SKM-1 treated with dmso at 0.1 percent for 144 hours (cell line): ENCODE data around the gene CTSW.
"Not testable (repeated sequence)": the region's sequence is repeated elsewhere in the genome, so short reads cannot be mapped to it uniquely, and the experiment has no call there.

ENCODE experiments used
- DNase-seq: peaks from one replicate; lab custom pipeline; 2025; ENCODE audit not compliant: unreplicated experiment; lab: John Stamatoyannopoulos, UW

CTSW gene, protein sequence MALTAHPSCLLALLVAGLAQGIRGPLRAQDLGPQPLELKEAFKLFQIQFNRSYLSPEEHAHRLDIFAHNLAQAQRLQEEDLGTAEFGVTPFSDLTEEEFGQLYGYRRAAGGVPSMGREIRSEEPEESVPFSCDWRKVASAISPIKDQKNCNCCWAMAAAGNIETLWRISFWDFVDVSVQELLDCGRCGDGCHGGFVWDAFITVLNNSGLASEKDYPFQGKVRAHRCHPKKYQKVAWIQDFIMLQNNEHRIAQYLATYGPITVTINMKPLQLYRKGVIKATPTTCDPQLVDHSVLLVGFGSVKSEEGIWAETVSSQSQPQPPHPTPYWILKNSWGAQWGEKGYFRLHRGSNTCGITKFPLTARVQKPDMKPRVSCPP

DNA sequence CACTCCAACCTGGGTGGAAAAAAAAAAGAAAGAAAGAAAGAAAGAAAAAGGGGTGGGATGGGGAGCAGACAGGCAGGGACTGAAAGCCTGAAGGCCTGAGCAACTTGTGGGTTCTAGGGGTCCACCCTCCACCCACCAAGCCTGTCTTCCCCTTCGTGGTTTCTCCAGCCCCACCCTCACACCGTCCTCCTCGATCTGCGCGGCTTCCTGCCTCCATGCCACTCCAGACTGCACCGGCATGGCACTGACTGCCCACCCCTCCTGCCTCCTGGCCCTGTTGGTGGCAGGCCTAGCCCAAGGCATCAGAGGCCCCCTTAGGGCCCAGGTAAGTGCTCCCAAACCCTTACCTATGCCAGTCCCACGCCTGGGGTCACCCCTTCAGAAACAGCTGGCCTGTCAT lies at the start of gene CTSW:
CTSW (plus strand) TSS at position 221 of the 400 bp plus-strand sequence; CDS start at position 239, 18 bp downstream.
- DNase-seq: no peak

DNA sequence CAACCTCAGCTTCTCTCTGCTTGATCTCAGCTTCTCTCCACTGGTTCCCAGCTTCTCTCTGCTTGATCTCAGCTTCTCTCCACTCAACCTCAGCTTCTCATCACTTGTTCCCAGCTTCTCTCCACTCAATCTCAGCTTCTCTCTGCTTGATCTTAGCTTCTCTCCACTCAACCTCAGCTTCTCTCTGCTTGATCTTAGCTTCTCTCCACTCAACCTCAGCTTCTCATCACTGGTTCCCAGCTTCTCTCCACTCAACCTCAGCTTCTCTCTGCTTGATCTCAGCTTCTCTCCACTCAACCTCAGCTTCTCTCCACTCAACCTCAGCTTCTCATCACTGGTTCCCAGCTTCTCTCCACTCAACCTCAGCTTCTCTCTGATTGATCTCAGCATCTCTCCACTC lies 47.4 kb upstream of the CTSW start:
- DNase-seq: not testable (repeated sequence)

DNA sequence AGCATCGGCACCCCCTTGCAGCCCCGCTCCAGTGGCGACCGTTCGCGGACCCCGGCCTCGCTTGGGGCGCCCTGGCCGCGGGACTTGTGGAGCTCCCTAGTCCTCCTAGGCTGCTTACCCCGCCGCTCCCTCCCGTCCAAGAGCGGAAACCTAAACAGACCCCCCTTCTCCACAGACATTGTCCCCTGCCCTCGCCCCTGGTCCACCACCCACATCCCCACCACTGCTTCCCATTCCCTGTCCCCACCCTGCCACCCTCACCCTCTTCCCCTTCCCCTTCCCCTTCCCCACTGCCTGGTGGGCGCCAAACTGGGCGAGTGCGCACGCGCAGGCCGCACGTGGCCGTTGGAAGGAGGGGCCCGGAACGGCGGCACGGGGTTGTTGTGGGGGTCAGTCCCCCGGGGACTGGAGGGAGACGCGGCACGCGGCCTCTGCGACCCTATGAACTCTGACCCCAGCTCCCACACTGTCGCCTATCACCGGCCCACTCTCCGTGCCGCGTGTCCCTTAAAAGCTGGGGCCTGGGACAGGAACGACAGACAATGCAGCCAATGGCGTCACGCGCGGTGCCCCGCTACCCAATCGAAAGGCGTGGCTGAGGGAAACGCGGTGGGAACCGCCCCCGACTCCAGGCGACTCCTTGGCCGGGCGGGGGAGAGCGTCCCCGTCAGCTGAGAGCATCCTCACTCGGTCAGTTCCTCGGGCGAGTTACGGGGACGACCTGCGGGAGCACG lies 46.2 kb upstream of the CTSW start, which contains the start of gene SNX32:
SNX32 (plus strand) TSS at position 667 of the 734 bp plus-strand sequence. CDS start 103 bp downstream, outside the sequence.
- peak; percentile 93 for DNase-seq

DNA sequence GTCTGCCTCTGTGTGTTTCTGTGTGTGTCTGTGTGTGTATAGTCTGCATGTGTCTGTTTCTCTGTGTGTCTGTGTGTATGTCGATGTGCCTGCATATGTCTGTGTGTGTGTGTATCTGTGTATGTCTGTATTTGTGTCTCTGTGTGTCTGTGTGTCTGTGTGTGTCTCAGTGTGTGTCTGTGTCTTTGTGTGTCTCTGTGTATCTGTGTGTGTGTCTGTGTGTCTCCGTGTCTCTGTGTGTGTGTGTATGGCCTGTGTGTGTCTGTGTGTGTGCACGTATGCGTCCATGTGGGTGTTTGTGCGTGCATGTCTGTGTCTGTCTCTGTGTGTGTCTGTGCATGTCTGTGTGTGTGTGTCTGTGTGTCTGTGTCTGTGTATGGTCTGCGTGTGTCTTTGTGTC lies 45.4 kb upstream of the CTSW start:
- DNase-seq: no peak

DNA sequence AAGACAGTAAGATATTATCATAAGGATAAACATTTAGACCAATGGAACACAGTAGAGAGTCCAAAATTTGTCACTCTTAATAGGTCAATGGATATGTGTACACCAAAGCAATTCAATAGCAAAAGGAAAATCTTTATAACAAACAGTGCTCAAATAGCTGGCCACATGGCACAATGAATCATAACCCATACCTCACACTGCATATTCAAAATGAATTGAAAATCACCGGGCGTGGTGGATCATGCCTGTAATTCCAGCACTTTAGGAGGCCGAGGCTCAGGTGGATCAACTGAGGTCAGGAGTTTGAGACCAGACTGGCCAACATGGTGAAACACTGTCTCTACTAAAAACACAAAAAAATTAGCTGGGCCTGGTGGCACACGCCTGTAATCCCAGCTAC lies 37.5 kb upstream of the CTSW start:
- no peak for DNase-seq

DNA sequence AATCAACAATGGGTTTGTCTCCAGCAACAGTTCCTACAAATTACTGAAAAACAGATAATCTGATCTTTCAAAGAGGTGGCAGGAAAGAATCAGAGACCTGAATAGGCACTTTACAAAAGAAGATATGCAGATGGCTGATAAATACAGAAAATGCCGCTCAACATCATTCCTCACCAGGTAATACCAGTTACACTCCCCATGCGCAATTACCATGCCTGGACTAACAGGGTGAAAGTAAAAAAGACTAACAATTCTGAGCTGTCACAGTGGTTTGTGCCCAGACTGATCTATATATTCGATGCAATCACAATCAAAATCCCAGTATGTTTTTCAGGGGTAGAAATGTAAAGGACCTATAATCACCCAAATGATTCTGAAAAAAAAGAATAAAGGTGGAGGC lies 35.8 kb upstream of the CTSW start:
- no peak for DNase-seq

DNA sequence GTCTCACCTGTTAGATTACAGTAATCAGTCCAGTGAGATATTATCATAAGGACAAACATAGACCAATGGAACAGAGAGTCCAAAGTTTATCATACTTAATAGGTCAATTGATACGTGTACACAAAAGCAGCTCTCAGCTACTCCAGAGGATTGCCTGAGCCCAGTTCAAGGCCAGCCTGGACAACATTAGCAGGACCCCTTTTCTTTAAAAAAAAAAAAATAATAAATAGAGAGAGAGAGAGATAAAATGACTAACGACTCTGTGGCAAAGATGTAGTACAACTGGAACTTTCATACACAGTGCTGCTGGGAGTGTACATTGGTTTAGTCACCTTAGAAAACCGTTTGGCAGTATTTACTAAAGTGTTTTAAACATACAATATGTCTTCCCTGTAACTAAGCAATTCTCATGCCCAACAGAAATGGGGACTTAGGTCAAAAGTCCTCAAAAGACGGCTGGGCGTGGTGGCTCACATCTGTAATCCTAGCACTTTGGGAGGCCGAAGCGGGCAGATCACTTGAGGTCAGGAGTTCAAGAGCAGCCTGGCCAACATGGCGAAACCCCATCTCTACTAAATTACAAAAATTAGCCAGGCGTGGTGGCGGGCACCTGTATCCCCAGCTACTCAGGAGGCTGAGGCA lies 35.3 kb upstream of the CTSW start:
- no peak for DNase-seq

DNA sequence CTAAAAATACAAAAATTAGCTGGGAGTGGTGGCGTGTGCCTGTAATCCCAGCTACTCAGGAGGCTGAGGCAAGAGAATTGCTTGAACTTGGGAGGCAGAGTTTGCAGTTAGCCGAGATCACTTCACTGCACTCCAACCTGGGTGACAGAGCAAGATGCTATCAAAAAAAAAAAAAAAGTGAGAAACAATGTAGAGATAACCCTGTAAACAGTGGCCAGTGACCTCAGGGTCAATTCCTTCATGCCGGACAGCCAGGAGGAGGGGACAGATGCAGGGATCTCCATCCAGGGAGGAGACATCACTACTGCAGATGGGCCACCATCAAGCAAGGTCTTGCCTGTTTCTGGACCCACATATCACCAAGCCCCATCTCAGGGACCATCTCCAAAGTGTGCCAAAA lies 31.9 kb upstream of the CTSW start:
- DNase-seq: no peak

DNA sequence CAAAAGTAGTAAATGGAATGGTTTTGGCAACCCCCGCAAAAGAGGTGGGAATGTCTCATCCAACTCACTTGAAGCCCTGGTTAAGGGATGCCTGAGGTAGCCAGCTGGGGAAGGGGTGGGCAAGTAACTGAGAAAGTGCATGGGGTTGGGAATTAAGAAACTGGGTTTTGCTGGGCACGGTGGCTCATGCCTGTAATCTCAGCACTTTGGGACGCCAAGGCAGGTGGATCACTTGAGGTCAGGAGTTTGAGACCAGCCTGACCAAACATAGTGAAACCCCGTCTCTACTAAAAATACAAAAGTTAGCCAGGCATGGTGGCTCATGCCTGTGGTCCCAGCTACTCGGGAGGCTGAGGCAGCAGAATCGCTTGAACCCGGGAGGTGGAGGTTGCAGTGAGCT lies 30.9 kb upstream of the CTSW start:
- DNase-seq: not testable (repeated sequence)

DNA sequence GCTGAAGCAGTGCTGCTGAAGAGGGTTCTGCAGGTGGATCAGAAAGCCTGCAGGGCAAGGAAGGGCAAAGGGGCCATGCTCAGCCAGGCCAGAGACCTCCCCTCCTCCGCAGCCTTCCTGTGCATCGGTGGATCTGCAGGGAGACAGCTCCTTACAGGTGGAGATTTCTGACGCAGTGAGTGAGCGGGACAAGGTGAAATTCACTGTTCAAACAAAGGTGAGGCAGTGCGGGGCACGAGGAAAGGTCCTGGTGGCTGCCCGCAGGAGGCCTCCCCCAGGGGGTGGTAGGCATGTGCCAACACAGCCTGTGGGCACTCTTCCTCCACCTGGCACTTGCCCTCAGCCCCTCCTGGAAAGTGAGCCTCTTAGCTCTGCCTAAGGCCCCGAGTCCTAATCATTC lies 30.3 kb upstream of the CTSW start:
- no peak for DNase-seq

DNA sequence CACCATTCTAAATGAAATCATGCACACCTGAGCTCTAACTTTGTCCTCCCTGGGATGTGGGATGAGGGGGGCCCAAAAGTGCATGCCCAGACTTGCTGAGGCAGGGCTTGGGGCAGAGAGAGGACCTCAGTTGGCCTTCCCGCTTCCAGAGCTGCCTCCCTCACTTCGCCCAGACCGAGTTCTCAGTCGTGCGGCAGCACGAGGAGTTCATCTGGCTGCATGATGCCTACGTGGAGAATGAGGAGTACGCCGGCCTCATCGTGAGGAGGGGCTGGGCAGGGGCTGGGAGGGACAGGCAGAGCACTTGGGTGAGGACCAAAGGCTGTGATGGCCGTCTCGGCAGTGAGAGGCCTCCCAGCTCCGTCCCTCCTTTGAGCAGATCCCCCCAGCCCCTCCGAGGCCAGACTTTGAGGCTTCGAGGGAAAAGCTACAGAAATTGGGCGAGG lies 29.8 kb upstream of the CTSW start:
- no peak for DNase-seq

DNA sequence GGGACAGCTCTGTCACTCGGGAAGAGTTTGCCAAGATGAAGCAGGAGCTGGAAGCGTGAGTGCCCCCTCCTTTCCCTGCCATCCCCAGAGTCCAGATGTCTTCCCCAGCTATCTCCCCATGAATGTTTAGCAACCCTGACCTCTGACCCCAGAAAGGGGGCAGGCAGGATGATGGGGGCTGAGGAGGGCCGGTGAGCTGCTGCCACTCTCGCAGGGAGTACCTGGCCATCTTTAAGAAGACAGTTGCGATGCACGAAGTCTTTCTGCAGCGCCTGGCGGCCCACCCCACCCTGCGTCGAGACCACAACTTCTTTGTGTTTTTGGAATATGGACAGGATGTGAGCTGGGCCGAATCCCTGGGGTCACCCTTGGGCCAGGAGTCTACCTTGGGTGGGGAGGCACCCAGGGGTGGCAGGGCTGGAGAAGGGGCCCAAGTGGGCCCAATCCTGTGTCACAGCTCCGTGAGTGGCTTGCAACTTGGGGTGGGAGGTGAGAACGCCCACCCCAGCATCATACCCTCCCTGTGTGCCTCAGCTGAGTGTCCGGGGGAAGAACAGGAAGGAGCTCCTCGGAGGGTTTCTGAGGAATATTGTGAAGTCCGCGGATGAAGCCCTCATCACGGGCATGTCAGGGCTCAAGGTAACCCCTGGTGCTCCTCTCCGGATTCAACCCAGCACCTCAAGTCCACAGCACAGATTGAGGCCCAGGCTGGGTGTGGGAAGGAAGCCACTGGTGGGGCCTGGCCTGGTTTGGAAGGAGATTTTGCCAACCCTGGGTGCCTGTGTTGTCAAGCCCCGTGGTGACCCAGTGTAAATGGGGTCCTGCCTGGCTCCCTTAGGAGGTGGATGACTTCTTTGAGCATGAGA lies 29.2 kb upstream of the CTSW start:
- no peak for DNase-seq

DNA sequence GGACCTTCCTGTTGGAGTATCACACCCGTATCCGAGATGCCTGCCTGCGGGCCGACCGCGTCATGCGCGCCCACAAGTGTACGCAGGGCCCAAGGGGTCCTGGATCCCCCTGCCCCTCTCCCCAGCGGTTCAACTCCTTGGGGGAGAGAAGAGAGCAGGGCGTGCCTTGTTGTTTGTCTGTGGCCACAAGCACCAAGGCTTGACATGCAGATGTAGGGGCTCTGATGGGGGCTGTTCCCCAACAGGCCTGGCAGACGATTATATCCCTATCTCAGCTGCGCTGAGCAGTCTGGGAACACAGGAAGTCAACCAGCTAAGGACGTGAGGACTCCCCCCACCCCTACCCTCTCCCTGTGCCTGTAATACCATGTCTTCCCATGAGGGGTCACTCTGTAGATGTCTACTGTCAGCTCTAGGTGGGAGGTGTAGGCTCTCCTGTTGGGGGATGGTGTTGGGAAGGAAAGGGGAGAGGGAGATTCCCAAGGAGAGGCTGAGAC lies 28.5 kb upstream of the CTSW start:
- DNase-seq: no peak

DNA sequence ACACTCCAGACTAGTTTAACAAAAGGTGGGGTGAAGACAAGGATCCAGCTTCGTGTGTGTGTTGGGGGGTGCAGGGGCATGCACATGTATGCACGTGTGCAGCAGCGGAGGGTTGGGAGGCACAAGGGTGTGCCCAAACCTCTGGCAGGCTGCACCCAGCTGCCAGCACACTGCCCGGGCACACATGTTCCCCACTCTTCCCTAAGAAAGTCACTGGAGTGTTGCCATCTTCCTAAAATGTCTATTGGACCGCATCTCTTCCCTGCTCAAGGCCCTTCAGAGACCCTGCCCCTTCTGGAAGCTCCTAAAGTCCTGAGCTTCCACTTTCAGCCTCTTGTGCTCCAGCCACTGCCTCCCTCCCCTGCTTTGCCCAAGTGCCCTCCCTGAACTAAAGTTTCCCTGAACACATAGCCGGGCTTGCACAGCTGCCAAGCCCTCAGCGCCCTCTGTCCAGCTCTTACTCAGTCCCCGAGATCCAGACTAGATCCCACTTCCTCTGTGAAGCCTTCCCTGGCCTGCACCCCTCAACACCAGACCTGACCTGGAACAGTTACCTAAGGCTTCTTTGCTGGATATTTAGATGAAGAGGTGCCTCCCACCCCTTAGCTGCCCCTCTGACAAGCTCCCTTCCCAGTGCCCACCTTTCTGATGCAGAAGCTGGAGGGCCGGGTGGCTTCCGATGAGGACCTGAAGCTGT lies 27.7 kb upstream of the CTSW start:
- no peak for DNase-seq

DNA sequence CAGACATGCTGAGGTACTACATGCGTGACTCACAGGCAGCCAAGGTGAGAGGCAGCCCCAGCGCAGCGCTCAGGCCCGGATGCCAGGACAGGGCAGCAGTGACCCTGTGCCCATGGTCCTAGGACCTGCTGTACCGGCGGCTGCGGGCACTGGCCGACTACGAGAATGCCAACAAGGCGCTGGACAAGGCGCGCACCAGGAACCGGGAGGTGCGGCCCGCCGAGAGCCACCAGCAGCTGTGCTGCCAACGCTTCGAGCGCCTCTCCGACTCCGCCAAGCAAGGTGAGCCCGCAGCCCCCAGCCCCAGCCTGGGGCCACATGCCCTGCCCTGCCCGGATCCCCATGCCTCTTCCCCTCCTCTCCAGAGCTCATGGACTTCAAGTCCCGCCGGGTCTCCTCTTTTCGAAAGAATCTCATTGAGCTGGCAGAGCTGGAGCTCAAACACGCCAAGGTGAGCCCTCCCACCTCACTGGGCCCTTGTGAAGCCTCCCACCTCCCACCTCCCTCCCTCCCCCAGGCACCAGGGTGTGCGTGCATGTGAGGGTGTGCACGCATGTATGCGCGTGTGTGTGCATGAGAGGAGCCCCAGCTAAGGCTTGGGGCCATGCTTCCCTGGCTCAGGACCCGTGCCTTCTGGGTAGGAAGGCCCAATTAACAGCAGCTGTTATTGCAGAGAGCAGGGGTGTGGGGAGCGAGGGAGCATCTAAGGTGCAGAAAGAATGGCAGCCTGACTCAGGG lies 27.0 kb upstream of the CTSW start:
- DNase-seq: no peak

DNA sequence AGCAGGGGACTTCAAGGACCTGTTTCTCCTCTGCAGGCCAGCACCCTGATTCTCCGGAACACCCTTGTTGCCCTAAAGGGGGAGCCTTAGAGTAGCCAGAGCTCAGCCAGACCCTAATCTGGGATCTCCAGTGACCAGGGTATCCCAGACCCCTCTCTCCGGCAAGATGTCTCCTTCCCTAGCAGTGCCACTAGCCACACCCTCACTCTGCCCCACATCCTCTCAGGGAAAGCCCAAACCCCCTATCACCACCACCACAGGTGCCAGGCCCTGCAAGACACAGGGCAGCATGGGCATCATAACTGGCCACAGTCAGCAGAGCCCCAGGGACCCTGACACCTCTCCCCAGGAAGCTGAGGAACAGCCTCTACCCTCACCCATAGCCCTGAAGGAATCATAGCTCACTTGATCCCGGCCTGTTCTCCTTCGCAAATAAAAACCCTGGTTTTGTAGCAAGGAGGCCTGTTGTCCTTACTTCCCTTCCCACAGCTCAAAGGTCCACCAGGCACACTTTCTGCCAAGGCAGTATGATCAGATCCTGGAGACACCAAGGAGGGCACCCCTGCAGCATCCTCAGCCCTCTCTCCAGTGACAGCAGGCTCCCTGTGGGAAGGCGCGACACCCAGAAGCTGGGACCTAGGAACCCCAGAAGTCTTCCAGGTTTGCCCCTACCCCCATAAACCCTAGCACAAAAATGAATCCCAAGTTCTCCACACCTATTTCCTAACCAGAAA lies 26.2 kb upstream of the CTSW start:
- no peak for DNase-seq

DNA sequence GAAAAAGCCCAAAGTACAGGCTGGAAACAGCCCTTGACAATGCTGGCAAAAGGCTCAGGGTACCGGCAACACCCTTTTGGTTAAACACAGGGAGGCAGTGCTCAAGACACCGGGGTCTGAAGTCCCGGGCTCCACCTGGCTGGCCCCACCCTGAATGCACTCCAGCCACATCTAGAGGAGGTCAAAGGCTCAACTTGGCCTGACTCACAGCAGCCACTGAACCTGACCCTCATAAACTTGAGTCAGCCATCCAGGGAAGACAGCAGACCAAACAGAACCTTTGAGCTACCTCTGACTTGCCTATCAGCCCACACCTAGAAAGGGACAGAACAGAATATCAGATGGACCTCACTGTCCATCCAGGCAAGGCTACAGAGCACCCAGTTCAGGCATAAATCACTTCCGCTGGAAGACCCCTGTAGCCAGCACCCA lies 25.5 kb upstream of the CTSW start:
- no peak for DNase-seq
